Endothelial cell of umbilical vein (primary cell): ENCODE data around the gene SH3TC1. TPM values are rescaled to one million over a fixed set of nuclear protein-coding genes. Genes with fewer than 3 reads are reported as not detected.

Experiments
- BruUV-seq: library from RNA; stranded (reverse); fragments of 400-500 nt; replicated peaks from 2 replicates; lab custom pipeline; 2021; lab: Mats Ljungman, UMichigan
- CTCF ChIA-PET: fragments of 300-600, 350-600 bp; sonication (Branson Sonifier 250); formaldehyde crosslinking; loops from one replicate; lab custom pipeline; 2021; ENCODE audit warnings: antibody characterized with exemption, inconsistent platforms; lab: Charles Lee
- POLR2A ChIA-PET: fragments of 300-600, 350-600 bp; sonication (Branson Sonifier 250); formaldehyde crosslinking; loops from one replicate; lab custom pipeline; 2021; ENCODE audit warnings: antibody characterized with exemption, inconsistent platforms; lab: Charles Lee
- DNase-seq: peaks from one replicate; pipeline ENCODE4 v3.0.0-alpha.2; 2011; ENCODE audit warnings: low read depth, low spot score
- FAIRE-seq: peaks from 2 replicates; lab custom pipeline; 2011; peaks lifted over from hg19 to GRCh38; lab: Jason Lieb, UNC
- H2AFZ ChIP-seq: 2 replicates; pipeline ENCODE4 v1.6.0; 2012; ENCODE audit warnings: low read depth, low read length, control low read depth, inconsistent platforms
- H3K27ac ChIP-seq: 2 replicates; pipeline ENCODE4 v1.5.1; 2011; ENCODE audit warnings: low read depth, mild to moderate bottlenecking, control low read depth, low read length, moderate library complexity; ENCODE audit not compliant: insufficient read depth
- H3K27me3 ChIP-seq, 2 experiments: 2 replicates each; pipeline versions ENCODE4 v1.6.0 to v1.6.1; 2011; ENCODE audit warnings: low read length in 2 of 2, mixed read lengths in 1 of 2; ENCODE audit not compliant: control insufficient read depth in 2 of 2, insufficient read depth in 2 of 2
- H3K36me3 ChIP-seq, 2 experiments: 2 replicates in 1 of 2; 3 replicates in 1 of 2; pipeline ENCODE4 v1.5.1; 2011; ENCODE audit warnings: low read length in 2 of 2, mild to moderate bottlenecking in 1 of 2, moderate library complexity in 1 of 2; ENCODE audit not compliant: control insufficient read depth in 2 of 2, insufficient read depth in 2 of 2; ENCODE audit errors: extremely low read depth in 1 of 2
- H3K4me1 ChIP-seq: 3 replicates; pipeline ENCODE4 v1.5.1; 2011; ENCODE audit warnings: mild to moderate bottlenecking, low read length; ENCODE audit not compliant: control insufficient read depth, insufficient read depth; ENCODE audit errors: extremely low read depth
- H3K4me2 ChIP-seq: 2 replicates; pipeline ENCODE4 v1.6.1; 2011; ENCODE audit warnings: low read length, control low read depth, mixed read lengths; ENCODE audit not compliant: insufficient read depth
- H3K4me3 ChIP-seq, 3 experiments: fragments of 200-600 bp in 1 of 3; sonication (generic), shearing (Covaris generic) in 1 of 3; replicated peaks in 1 of 3; 2 replicates each; pipeline ENCODE4 v1.5.1; 2011 to 2016; ENCODE audit warnings: control low read depth in 3 of 3, low read length in 3 of 3, mild to moderate bottlenecking in 2 of 3, inconsistent platforms in 1 of 3, low read depth in 1 of 3, moderate library complexity in 1 of 3; ENCODE audit not compliant: insufficient read depth in 1 of 3
- H3K79me2 ChIP-seq: 2 replicates; pipeline ENCODE4 v1.6.0; 2012; ENCODE audit warnings: low read length, inconsistent platforms; ENCODE audit not compliant: control insufficient read depth, insufficient read depth
- H3K9ac ChIP-seq: replicated peaks from 2 replicates; pipeline ENCODE3; 2011; ENCODE audit warnings: low read length, control low read depth; ENCODE audit not compliant: insufficient read depth; ENCODE audit errors: extremely low read depth
- H3K9me1 ChIP-seq: replicated peaks from 3 replicates; pipeline ENCODE4 v1.6.0; 2011; ENCODE audit warnings: mild to moderate bottlenecking, low read length; ENCODE audit not compliant: control insufficient read depth, insufficient read depth; ENCODE audit errors: extremely low read depth
- H3K9me3 ChIP-seq: replicated peaks from 2 replicates; pipeline ENCODE4 v1.5.1; 2012; ENCODE audit warnings: low read length, inconsistent platforms; ENCODE audit not compliant: control insufficient read depth, insufficient read depth
- H4K20me1 ChIP-seq: replicated peaks from 2 replicates; pipeline ENCODE3; 2011; ENCODE audit warnings: mild to moderate bottlenecking, low read length; ENCODE audit not compliant: control insufficient read depth, insufficient read depth; ENCODE audit errors: extremely low read depth
- CTCF ChIP-seq, 2 donors: IDR thresholded peaks; 1 replicate in 1 of 2; 2 replicates in 1 of 2; pipeline ENCODE4 v1.5.1; 2011; ENCODE audit warnings: low read length in 2 of 2, mild to moderate bottlenecking in 2 of 2, moderate library complexity in 2 of 2, control low read depth in 1 of 2, inconsistent platforms in 1 of 2, low read depth in 1 of 2; ENCODE audit not compliant: insufficient read depth in 1 of 2; ENCODE audit errors: extremely low read depth in 1 of 2
- EZH2 ChIP-seq: IDR thresholded peaks from 2 replicates; pipeline ENCODE4 v1.6.1; 2012; ENCODE audit warnings: borderline replicate concordance, low read depth, mild to moderate bottlenecking, moderate library complexity, low read length, inconsistent platforms; ENCODE audit not compliant: severe bottlenecking
- FOS ChIP-seq: IDR thresholded peaks from 2 replicates; pipeline ENCODE4 v1.6.1; 2011; ENCODE audit warnings: mild to moderate bottlenecking, low read length, moderate library complexity, borderline replicate concordance; ENCODE audit not compliant: insufficient read depth
- GATA2 ChIP-seq: IDR thresholded peaks from 2 replicates; pipeline ENCODE4 v1.7.0; 2011; ENCODE audit warnings: low read depth, mild to moderate bottlenecking, moderate library complexity, mixed read lengths, low read length; ENCODE audit not compliant: insufficient read length, insufficient read depth
- JUN ChIP-seq: IDR thresholded peaks from 2 replicates; pipeline ENCODE4 v1.6.1; 2011; ENCODE audit warnings: borderline replicate concordance, low read depth; ENCODE audit not compliant: insufficient read length, insufficient read depth
- MAX ChIP-seq: IDR thresholded peaks from 2 replicates; pipeline ENCODE4 v1.6.1; 2011; ENCODE audit not compliant: insufficient read depth, insufficient read length
- MYC ChIP-seq: IDR thresholded peaks from one replicate; pipeline ENCODE4 v1.6.1; 2011; ENCODE audit warnings: mild to moderate bottlenecking, low read depth, low read length
- POLR2A ChIP-seq: IDR thresholded peaks from 2 replicates; pipeline ENCODE4 v1.6.1; 2012; ENCODE audit warnings: low read depth, mild to moderate bottlenecking, control low read depth, low read length
- POLR2AphosphoS5 ChIP-seq: IDR thresholded peaks from 2 replicates; pipeline ENCODE4 v1.6.1; 2012; ENCODE audit warnings: low read depth, mild to moderate bottlenecking, control low read depth, low read length, moderate library complexity; ENCODE audit not compliant: insufficient read depth
- dilution Hi-C: fragments of 300-500 bp; cut with MboI; formaldehyde crosslinking; loops from one replicate; pipeline ENCODE4 v1.15.0; 2019; ENCODE audit warnings: low sequenced_read_pairs; ENCODE audit not compliant: extremely low pct_ligation_motif_present
- intact Hi-C: fragments of 100-400 bp; cut with micrococcal nuclease; formaldehyde crosslinking; loops from one replicate; pipeline ENCODE4 v1.10.0; 2022
- polyA plus RNA-seq, 4 experiments: library from polyadenylated mRNA; depleted of rRNA in 3 of 4; stranded (reverse) in 3 of 4; unstranded in 1 of 4; fragments of >200 nt; gene quantifications; 2 replicates each; pipeline versions ENCODE4 v1.2.1 to v1.2.3, GENCODE V29; 2011 to 2012; ENCODE audit warnings: missing spikeins in 1 of 4
- total RNA-seq: library from RNA; stranded (reverse); gene quantifications from 2 replicates; pipeline ENCODE4 v1.2.3, GENCODE V29; 2021

Gene SH3TC1
- total and polyA plus RNA-seq, 2 donors (not counting 3 experiments of a cell fraction or from before 2014, with no cell fraction given), result 96.5 to 192 TPM

GRCh38 chr4:8255698-8256441 is 56.8 kb downstream of the SH3TC1 start:
- H3K4me3 ChIP-seq, result no peak overlapping the region
- dilution Hi-C loops, result no loop called here

More at GRCh38 chr4:8255698-8256441, 56.8 kb downstream of the SH3TC1 start:
- POLR2A ChIA-PET, result no interaction called here
- Histone ChIP-seq H3K4me2 (no peak overlapping the region), H3K36me3 (no peaks in the 10 kb centered on the region), H3K27ac (no peak overlapping the region), H2AFZ (no peak overlapping the region), H3K27me3 (peaks cover 0 to 3% of the 10 kb centered on the region in 2 experiments), H3K9me3 (no peaks in the 10 kb centered on the region), H3K79me2 (no peaks in the 10 kb centered on the region), H3K9me1 (no peaks in the 10 kb centered on the region), H3K4me1 (no peaks in the 10 kb centered on the region), H4K20me1 (no peaks in the 10 kb centered on the region), H3K9ac (no peak overlapping the region)
- intact Hi-C loops, result no loop called here
- FAIRE-seq (no peak), DNase-seq (no peak)
- TF ChIP-seq POLR2A (no peak), JUN (no peak), EZH2 (no peak), MYC (no peak), MAX (no peak), FOS (no peak), POLR2AphosphoS5 (no peak), CTCF (IDR thresholded peaks at IDR 0.05; ENCODE audit: extremely low read depth in 1 of 2, insufficient read depth in 1 of 2, low read depth in 1 of 2, low read length in 2 of 2) (no peak), GATA2 (no peak)
- BruUV-seq, result no TSS peak
- CTCF ChIA-PET, result no interaction called here
